Measurements from ENCODE around the gene POLR1D.

Gene POLR1D

DNA sequence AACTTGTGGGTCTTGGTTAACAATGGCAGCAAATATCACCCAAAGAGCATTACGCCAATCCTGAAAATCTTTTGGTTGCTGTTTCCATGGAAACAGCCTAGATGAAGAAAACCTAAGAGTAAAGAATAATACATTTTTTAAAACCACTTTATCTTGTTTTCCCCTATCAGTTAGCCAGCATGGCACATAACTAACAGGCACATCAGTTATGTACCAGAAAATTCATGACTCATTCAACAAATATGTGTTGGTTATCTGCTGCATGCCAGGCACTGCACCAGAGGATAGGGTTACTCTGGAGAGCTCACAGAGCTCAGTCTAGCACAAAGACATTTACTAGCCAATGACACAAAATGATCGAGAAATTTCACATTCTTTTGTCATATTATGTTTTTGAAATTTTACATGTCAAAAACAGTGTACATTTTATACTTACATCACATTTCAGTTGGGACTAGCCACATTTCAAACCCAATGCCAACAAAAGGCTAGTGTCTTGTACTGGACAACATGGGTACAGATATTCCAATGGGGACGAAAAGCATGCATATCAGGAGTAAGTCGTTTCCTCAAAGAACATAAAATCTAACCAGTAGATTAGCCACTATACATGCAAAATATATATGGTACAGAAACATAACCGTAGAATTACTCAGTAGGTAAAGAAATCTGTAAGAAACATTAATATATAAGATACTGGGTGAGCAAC lies 21.7 kb upstream of the POLR1D start:
- Mint-ChIP-seq H3K36me3 (ENCODE audit: low read depth) (no peaks in the 10 kb centered on the region), H3K4me3 (no peak overlapping the region), H3K27ac (no peak overlapping the region), H3K4me1 (ENCODE audit: low read depth) (peaks cover 15% of the 10 kb centered on the region), H3K9me3 (no peaks in the 10 kb centered on the region), H3K27me3 (no peaks in the 10 kb centered on the region)
- intact Hi-C loops (cut with micrococcal nuclease): no loop called here

DNA sequence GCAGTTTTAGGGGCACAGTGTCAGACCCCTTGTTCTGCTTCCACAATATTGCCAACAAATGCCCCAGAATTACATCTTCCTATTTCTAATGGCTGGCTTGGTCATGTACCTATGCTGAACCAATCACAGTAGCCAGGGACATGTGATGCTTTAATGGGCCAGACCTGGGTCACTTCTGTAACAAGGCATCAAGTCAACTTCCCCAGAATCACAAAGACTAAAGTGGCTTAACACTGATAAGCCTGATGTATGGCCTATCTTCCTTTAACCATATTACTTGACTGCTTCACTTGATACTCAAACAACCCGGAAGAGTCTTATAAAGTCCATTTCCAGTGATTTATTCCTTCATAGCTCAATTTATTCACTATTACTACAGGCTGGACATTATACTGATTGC lies 21.0 kb upstream of the POLR1D start:
- H3K4me1 Mint-ChIP-seq (ENCODE audit: low read depth): peaks cover 16% of the 10 kb centered on the region
- H3K9me3 Mint-ChIP-seq: no peaks in the 10 kb centered on the region
- no peaks in the 10 kb centered on the region for H3K36me3 Mint-ChIP-seq (ENCODE audit: low read depth)
- no peaks in the 10 kb centered on the region for H3K27me3 Mint-ChIP-seq
- no peak overlapping the region for H3K4me3 Mint-ChIP-seq
- no peak overlapping the region for H3K27ac Mint-ChIP-seq
- intact Hi-C loops (cut with micrococcal nuclease): no loop called here

DNA sequence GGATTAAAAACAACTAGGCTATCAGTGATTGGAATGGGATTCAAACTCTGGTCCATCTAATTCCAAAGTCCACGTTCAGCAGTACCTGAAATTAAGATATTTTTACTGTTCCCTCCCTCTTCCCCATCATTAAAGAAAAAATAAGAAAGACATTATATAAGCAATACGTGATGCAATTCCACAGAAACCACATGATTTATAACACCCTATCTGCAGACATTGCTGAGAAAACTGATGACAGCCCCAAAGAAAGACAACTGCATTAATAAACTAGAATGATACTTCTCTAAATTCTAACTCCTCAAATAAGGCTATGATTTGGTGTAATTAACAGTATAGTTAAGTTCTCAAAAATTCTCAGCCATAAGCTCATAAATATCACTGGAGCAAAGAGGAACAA lies 20.5 kb upstream of the POLR1D start:
- Mint-ChIP-seq H3K27ac (no peak overlapping the region), H3K27me3 (no peaks in the 10 kb centered on the region), H3K36me3 (ENCODE audit: low read depth) (no peaks in the 10 kb centered on the region), H3K4me3 (no peak overlapping the region), H3K4me1 (ENCODE audit: low read depth) (peaks cover 20% of the 10 kb centered on the region), H3K9me3 (no peaks in the 10 kb centered on the region)
- intact Hi-C loops (cut with micrococcal nuclease): no loop called here

DNA sequence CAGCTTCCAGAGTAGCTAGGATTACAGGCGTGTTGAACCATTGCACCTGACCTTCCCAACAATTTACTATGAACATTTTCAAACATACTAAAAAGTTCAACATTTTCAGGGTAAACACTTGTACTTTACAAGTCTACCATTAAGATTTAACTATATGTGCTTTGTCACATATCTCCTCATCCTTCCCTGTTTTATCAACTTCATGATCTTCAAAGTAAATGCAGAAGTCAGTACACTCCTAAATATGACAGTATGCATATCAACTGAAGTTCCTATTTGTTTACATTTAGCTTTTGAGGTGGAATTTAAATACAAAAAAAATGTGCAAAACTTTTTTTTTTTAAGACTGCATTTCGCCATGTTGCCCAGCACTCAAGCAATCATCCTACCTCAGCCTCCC lies 19.9 kb upstream of the POLR1D start:
- H3K36me3 Mint-ChIP-seq (ENCODE audit: low read depth): no peaks in the 10 kb centered on the region
- no peak overlapping the region for H3K27ac Mint-ChIP-seq
- H3K4me1 Mint-ChIP-seq (ENCODE audit: low read depth): peaks cover 25% of the 10 kb centered on the region
- no peak overlapping the region for H3K4me3 Mint-ChIP-seq
- intact Hi-C loops (cut with micrococcal nuclease): no loop called here
- no peaks in the 10 kb centered on the region for H3K9me3 Mint-ChIP-seq
- H3K27me3 Mint-ChIP-seq: no peaks in the 10 kb centered on the region

GRCh38 chr13:27605099-27605498 lies 16.6 kb upstream of the POLR1D start:
- Mint-ChIP-seq H3K9me3 (no peaks in the 10 kb centered on the region), H3K4me3 (no peak overlapping the region), H3K36me3 (ENCODE audit: low read depth) (no peaks in the 10 kb centered on the region), H3K27me3 (no peaks in the 10 kb centered on the region), H3K27ac (no peak overlapping the region), H3K4me1 (ENCODE audit: low read depth) (peaks cover 36% of the 10 kb centered on the region)
- intact Hi-C loops (cut with micrococcal nuclease): no loop called here

DNA sequence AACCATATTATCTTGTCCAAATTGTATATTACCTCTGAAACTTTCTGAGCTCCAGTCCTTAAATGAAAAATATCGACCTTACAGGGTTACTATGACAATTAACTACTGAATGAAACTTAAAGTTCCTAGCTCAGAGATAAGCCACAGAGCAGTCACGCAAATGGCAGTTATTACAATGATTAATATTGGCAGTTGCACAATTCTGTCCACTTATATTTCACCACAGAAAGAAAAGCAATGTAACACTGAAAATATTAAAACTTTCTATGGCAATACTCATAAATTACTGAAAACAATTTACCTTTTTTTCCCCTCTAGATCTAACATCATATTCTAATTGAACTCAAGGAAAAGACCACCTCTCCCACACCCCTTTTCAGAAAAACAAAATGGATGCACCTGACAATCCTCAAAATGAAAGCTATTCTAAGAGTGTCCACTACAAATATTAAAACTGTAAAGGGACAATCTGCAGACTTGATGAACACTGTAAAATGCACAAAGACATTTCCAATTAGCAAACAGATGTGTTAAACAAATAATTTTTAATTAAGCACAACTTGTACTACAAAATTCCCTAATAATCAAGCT lies 16.0 kb upstream of the POLR1D start:
- no peaks in the 10 kb centered on the region for H3K27me3 Mint-ChIP-seq
- H3K9me3 Mint-ChIP-seq: no peaks in the 10 kb centered on the region
- H3K4me1 Mint-ChIP-seq (ENCODE audit: low read depth): peaks cover 38% of the 10 kb centered on the region
- H3K36me3 Mint-ChIP-seq (ENCODE audit: low read depth): no peaks in the 10 kb centered on the region
- no peak overlapping the region for H3K4me3 Mint-ChIP-seq
- no peak overlapping the region for H3K27ac Mint-ChIP-seq
- intact Hi-C loops (cut with micrococcal nuclease): no loop called here

- H3K9me3 Mint-ChIP-seq: no peaks in the 10 kb centered on the region
- no peak overlapping the region for H3K4me3 Mint-ChIP-seq
- no peak overlapping the region for H3K27ac Mint-ChIP-seq
- no peaks in the 10 kb centered on the region for H3K36me3 Mint-ChIP-seq (ENCODE audit: low read depth)
- intact Hi-C loops (cut with micrococcal nuclease): no loop called here
- H3K27me3 Mint-ChIP-seq: no peaks in the 10 kb centered on the region
- H3K4me1 Mint-ChIP-seq (ENCODE audit: low read depth): peaks cover 40% of the 10 kb centered on the region
These were observed 14.6 kb upstream of the POLR1D start for GRCh38 chr13:27607125-27607524.

DNA sequence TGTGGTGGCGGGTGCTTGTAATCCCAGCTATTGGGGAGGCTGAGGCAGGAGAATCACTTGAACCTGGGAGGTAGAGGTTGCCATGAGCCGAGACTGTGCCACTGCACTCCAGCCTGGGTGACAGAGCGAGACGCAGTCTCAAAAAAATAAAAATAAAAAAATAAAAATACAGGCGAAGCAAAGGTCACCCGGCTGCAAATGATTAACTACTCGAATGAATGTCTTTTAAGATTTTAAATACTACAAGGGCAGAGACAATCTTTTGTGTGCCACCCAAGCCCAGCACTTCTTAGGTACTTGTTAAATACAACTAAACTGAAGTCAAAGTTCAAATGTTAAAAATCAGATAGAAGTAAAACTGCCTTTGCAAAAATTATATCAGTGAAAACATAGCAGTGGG lies 8.1 kb upstream of the POLR1D start:
- Mint-ChIP-seq H3K4me1 (ENCODE audit: low read depth) (peaks cover 37% of the 10 kb centered on the region), H3K27ac (no peak overlapping the region), H3K9me3 (no peaks in the 10 kb centered on the region), H3K36me3 (ENCODE audit: low read depth) (no peaks in the 10 kb centered on the region), H3K4me3 (no peak overlapping the region), H3K27me3 (no peaks in the 10 kb centered on the region)
- intact Hi-C loops (cut with micrococcal nuclease): no loop called here

DNA sequence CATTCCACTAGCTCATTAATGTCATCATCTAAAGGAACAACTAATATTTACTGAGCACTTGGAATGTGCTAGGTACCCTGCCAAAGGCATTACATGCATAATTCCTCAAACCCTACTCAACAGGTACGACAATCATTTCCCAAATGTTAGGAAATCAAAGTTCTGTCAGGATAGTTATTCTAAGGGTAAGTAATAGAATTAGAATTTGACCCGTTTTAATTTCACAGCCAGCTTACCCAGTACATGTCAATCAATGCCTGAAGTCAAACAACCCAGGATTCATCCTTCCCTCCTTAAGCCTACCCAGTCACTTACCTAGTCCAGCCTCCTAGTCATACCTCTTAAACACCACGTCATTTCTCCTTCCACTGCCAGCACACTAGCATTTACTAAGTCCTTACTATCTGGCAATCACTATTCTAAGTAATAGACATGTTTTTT lies 3.8 kb upstream of the POLR1D start:
- H3K27me3 Mint-ChIP-seq: no peaks in the 10 kb centered on the region
- H3K36me3 Mint-ChIP-seq (ENCODE audit: low read depth): peaks cover 18% of the 10 kb centered on the region
- H3K27ac Mint-ChIP-seq: no peak overlapping the region
- H3K9me3 Mint-ChIP-seq: no peaks in the 10 kb centered on the region
- H3K4me3 Mint-ChIP-seq: no peak overlapping the region
- H3K4me1 Mint-ChIP-seq (ENCODE audit: low read depth): peaks cover 41% of the 10 kb centered on the region
- intact Hi-C loops (cut with micrococcal nuclease): no loop called here

DNA sequence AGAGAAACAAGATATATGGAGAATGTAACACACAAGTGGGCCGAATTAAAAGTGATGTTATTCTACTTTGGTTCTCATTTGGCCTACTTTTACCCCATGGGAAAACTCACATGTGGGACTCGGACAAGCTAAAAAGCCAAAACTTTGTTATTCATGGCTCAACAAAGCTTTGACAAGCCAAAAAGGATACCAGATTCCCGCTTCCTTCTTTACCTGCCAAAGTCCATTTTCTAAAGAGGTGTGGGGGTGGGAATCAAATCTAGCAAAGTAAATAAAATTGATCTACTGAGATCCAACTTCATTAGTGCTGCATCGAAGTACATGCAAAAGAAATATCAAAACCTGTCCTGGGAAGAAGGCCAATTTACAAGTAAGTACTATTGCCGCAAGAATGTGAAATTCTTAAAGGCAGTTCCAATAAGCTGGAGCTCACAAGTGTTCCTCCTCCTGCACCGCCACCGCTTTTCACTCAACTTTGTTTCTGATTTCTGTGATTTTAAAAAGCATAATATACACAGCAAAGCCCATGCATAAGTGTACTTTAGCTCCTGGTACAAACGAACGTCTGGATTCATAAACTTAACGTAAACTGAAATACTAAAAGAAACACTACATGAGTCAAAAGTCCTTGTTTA lies 2.5 kb upstream of the POLR1D start:
- Mint-ChIP-seq H3K36me3 (ENCODE audit: low read depth) (peaks cover 31% of the 10 kb centered on the region), H3K27me3 (no peaks in the 10 kb centered on the region), H3K27ac (peak overlapping the region; percentile 87), H3K4me3 (peak overlapping the region; percentile 86), H3K4me1 (ENCODE audit: low read depth) (peaks cover 53% of the 10 kb centered on the region), H3K9me3 (no peaks in the 10 kb centered on the region)
- intact Hi-C loops (cut with micrococcal nuclease): no loop called here

DNA sequence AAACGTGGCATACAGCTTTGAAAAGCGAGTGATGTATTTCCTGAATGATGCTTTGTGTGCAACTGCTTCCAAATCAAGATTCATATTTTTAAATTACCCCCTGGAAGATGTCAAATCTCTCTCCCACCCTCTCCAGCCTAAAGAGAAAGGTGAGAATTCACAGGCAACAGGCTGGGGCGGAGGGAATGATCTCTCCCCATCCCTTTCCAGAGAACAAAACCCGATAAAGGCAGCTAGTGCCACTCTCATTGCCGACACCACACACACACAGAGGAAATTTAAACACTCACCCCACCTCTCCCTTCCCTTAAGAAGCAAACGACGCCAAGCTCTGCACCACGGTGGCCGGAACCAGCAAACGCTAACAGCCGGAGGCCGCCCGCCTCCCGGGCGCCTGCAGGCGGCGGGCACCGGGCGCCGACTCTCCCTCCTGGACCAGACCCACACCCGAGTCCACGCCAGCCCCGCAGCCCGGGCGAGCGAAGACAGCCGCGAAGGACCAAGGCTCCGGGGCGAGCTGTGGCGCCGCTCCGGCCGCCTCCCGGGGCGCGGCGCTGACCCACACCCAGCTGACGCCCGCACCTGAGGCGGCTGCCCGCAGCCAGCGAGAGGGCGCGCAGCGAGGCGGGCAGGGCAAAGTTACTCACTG lies 1.8 kb upstream of the POLR1D start:
- Mint-ChIP-seq H3K36me3 (ENCODE audit: low read depth) (peaks cover 34% of the 10 kb centered on the region), H3K4me3 (peak overlapping the region; percentile 86), H3K27me3 (no peaks in the 10 kb centered on the region), H3K9me3 (no peaks in the 10 kb centered on the region), H3K4me1 (ENCODE audit: low read depth) (peaks cover 58% of the 10 kb centered on the region), H3K27ac (peak overlapping the region; percentile 87)
- intact Hi-C loops (cut with micrococcal nuclease): loop anchor here (2.0 to 5.0 kb wide), 2 partner anchors 195 to 1037 kb away; partner anchors contain the start of genes GTF3A and POMP

- Mint-ChIP-seq H3K4me3 (peak within 1 kb of the TSS; percentile 86), H3K4me1 (ENCODE audit: low read depth) (peaks cover 65% of the 10 kb centered on the region), H3K36me3 (ENCODE audit: low read depth) (peaks cover 41% of the 10 kb centered on the region), H3K9me3 (no peaks in the 10 kb centered on the region), H3K27ac (peak within 1 kb of the TSS; percentile 87), H3K27me3 (no peaks in the 10 kb centered on the region)
- intact Hi-C loops (cut with micrococcal nuclease): loop anchor here (2.0 to 5.0 kb wide), 2 partner anchors 196 to 1037 kb away; partner anchors contain the start of genes GTF3A and POMP
These were observed 1.1 kb upstream of the POLR1D start, which contains the start of gene LNX2 for GRCh38 chr13:27620377-27621115. Gene LNX2 (minus strand): TSS chr13:27620529. CDS start chr13:27581703, 38,826 bp downstream.

- Mint-ChIP-seq H3K36me3 (ENCODE audit: low read depth) (peaks cover 46% of the 10 kb centered on the region), H3K27ac (peak overlapping the region; percentile 87), H3K27me3 (no peaks in the 10 kb centered on the region), H3K9me3 (no peaks in the 10 kb centered on the region), H3K4me1 (ENCODE audit: low read depth) (peaks cover 69% of the 10 kb centered on the region), H3K4me3 (peak overlapping the region; percentile 86)
- intact Hi-C loops (cut with micrococcal nuclease): loop anchor here (2.0 to 5.0 kb wide), 2 partner anchors 196 to 1036 kb away; partner anchors contain the start of genes GTF3A and POMP
These were observed 651 bp upstream of the POLR1D start for GRCh38 chr13:27621116-27621365.

Measured in dendritic cell treated with granulocyte-macrophage colony-stimulating factor and Interleukin-4, amounts not matched to agents 40 ng/mL and 50 ng/mL, for 4 days (primary cell).